ENCODE data around the gene MRTFB.

The MRTFB gene

GRCh38 chr16:14223632-14224031, 152.5 kb downstream of the MRTFB start:
- TF ChIP-seq GATA2 (IDR thresholded peaks at IDR 0.05; ENCODE audit: low read depth, low read length) (no peak), GATA3 (IDR thresholded peaks at IDR 0.05; ENCODE audit: low read depth, low read length) (no peak)

GRCh38 chr16:14225457-14225856, 154.3 kb downstream of the MRTFB start:
- TF ChIP-seq GATA2 (IDR thresholded peaks at IDR 0.05; ENCODE audit: low read depth, low read length) (no peak), GATA3 (IDR thresholded peaks at IDR 0.05; ENCODE audit: low read depth, low read length) (no peak)

GRCh38 chr16:14232106-14232864, 161.2 kb downstream of the MRTFB start:
- TF ChIP-seq GATA3 (IDR thresholded peaks at IDR 0.05; ENCODE audit: low read depth, low read length): no peak
- TF ChIP-seq GATA2 (IDR thresholded peaks at IDR 0.05; ENCODE audit: low read depth, low read length): no peak

- no peak for TF ChIP-seq GATA2 (IDR thresholded peaks at IDR 0.05; ENCODE audit: low read depth, low read length)
- no peak for TF ChIP-seq GATA3 (IDR thresholded peaks at IDR 0.05; ENCODE audit: low read depth, low read length)
These were observed 165.3 kb downstream of the MRTFB start for GRCh38 chr16:14236401-14236800.

- TF ChIP-seq GATA2 (IDR thresholded peaks at IDR 0.05; ENCODE audit: low read depth, low read length) (no peak), GATA3 (IDR thresholded peaks at IDR 0.05; ENCODE audit: low read depth, low read length) (no peak)
These were observed 167.6 kb downstream of the MRTFB start for GRCh38 chr16:14238756-14239155.

- TF ChIP-seq GATA3 (IDR thresholded peaks at IDR 0.05; ENCODE audit: low read depth, low read length) (no peak), GATA2 (IDR thresholded peaks at IDR 0.05; ENCODE audit: low read depth, low read length) (no peak)
These were observed 168.7 kb downstream of the MRTFB start for GRCh38 chr16:14239791-14240190.

- TF ChIP-seq GATA2 (IDR thresholded peaks at IDR 0.05; ENCODE audit: low read depth, low read length) (no peak), GATA3 (IDR thresholded peaks at IDR 0.05; ENCODE audit: low read depth, low read length) (no peak)
These were observed 169.2 kb downstream of the MRTFB start for GRCh38 chr16:14240219-14240843.

- TF ChIP-seq GATA3 (IDR thresholded peaks at IDR 0.05; ENCODE audit: low read depth, low read length): no peak
These were observed 169.8 kb downstream of the MRTFB start for GRCh38 chr16:14240964-14241363.

GRCh38 chr16:14241631-14242030, 170.5 kb downstream of the MRTFB start:
- TF ChIP-seq GATA3 (IDR thresholded peaks at IDR 0.05; ENCODE audit: low read depth, low read length): no peak
- TF ChIP-seq GATA2 (IDR thresholded peaks at IDR 0.05; ENCODE audit: low read depth, low read length): no peak

- TF ChIP-seq GATA3 (IDR thresholded peaks at IDR 0.05; ENCODE audit: low read depth, low read length): no peak
- no peak for TF ChIP-seq GATA2 (IDR thresholded peaks at IDR 0.05; ENCODE audit: low read depth, low read length)
These were observed 171.7 kb downstream of the MRTFB start for GRCh38 chr16:14242769-14243168.

- TF ChIP-seq GATA3 (IDR thresholded peaks at IDR 0.05; ENCODE audit: low read depth, low read length): no peak
- no peak for TF ChIP-seq GATA2 (IDR thresholded peaks at IDR 0.05; ENCODE audit: low read depth, low read length)
These were observed 173.3 kb downstream of the MRTFB start for GRCh38 chr16:14244196-14245010.

- no peak for TF ChIP-seq GATA2 (IDR thresholded peaks at IDR 0.05; ENCODE audit: low read depth, low read length)
- no peak for TF ChIP-seq GATA3 (IDR thresholded peaks at IDR 0.05; ENCODE audit: low read depth, low read length)
These were observed 177.7 kb downstream of the MRTFB start for GRCh38 chr16:14248791-14249190.

- TF ChIP-seq GATA2 (IDR thresholded peaks at IDR 0.05; ENCODE audit: low read depth, low read length) (no peak), GATA3 (IDR thresholded peaks at IDR 0.05; ENCODE audit: low read depth, low read length) (no peak)
These were observed 178.3 kb downstream of the MRTFB start for GRCh38 chr16:14249291-14250032.

GRCh38 chr16:14251419-14251818, 180.3 kb downstream of the MRTFB start:
- TF ChIP-seq GATA2 (IDR thresholded peaks at IDR 0.05; ENCODE audit: low read depth, low read length) (no peak), GATA3 (IDR thresholded peaks at IDR 0.05; ENCODE audit: low read depth, low read length) (no peak)

All from SH-SY5Y (cell line).